Body of pancreas (tissue), 4 donors: Measurements from ENCODE around the gene SUSD5. TPM values are rescaled to one million over a fixed set of nuclear protein-coding genes. Genes with fewer than 3 reads are reported as not detected.
"Not testable (repeated sequence)": the region's sequence is repeated elsewhere in the genome, so short reads cannot be mapped to it uniquely, and the experiment has no call there.

Source experiments
- ATAC-seq: fragments of 150-250 bp; one replicate; pipeline ENCODE4 v1.9.1; 2016
- DNase-seq, 4 donors: peaks; one replicate each; pipeline ENCODE4 v3.0.0-alpha.2; 2019
- H3K27ac ChIP-seq, 4 donors: fragments of 200-600 bp; sonication (generic); 1 replicate in 3 of 4; 2 replicates in 1 of 4; pipeline versions ENCODE4 v1.5.1 to v1.6.1; 2016 to 2019; ENCODE audit warnings: mild to moderate bottlenecking in 1 of 4, mixed read lengths in 1 of 4, moderate library complexity in 1 of 4
- H3K27me3 ChIP-seq, 2 donors: fragments of 200-600 bp; sonication (generic); one replicate each; pipeline ENCODE4 v1.6.0; 2016; ENCODE audit warnings: mild to moderate bottlenecking in 1 of 2
- H3K36me3 ChIP-seq, 2 donors: fragments of 200-600 bp; sonication (generic); replicated peaks in 1 of 2; 2 replicates each; pipeline ENCODE4 v1.5.1; 2016; ENCODE audit warnings: low read depth in 2 of 2; ENCODE audit not compliant: insufficient read depth in 1 of 2
- H3K4me1 ChIP-seq: fragments of 200-600 bp; sonication (generic); one replicate; pipeline ENCODE4 v1.6.0; 2016
- H3K4me3 ChIP-seq, 2 donors: fragments of 200-600 bp; sonication (generic); 1 replicate in 1 of 2; 2 replicates in 1 of 2; pipeline ENCODE4 v1.5.1; 2016 to 2019
- H3K9me3 ChIP-seq, 3 donors: fragments of 200-600 bp; sonication (generic); 1 replicate in 2 of 3; 2 replicates in 1 of 3; pipeline ENCODE4 v1.5.1; 2016
- POLR2A ChIP-seq, 3 donors: fragments of 450-650 bp; IDR thresholded peaks; one replicate each; pipeline ENCODE4 v1.6.1; 2016; ENCODE audit warnings: antibody characterized with exemption in 3 of 3, mild to moderate bottlenecking in 2 of 3
- WGBS, 2 donors: methylation state at CpG; one replicate each; pipeline ENCODE4 v1.1.5; 2017; 5-methylcytosine and 5-hydroxymethylcytosine counted together
- intact Hi-C: fragments of 100-400 bp; cut with DNase I; formaldehyde crosslinking; loops from one replicate; pipeline ENCODE4 v1.15.1; 2023
- total RNA-seq, 2 donors: library from RNA; depleted of rRNA; stranded (reverse); fragments of >200 nt; gene quantifications; one replicate each; pipeline ENCODE4 v1.1.0, GENCODE V29; 2016
- TF ChIP-seq, protein P1 (sequence below), 7 experiments: fragments of 450-650 bp in 4 of 7; fragments of 200-600 bp in 3 of 7; sonication (generic) in 3 of 7; IDR thresholded peaks; one replicate each; pipeline ENCODE4 v1.5.1; 2016 to 2019; ENCODE audit warnings: antibody characterized with exemption in 7 of 7

SUSD5 gene
- total RNA-seq, 2 donors from 2014 or later: 1.8 TPM; not detected in 1

GRCh38 chr3:33186524-33187367 lies 31.9 kb downstream of the SUSD5 start:
- TF ChIP-seq POLR2A (IDR thresholded peaks at IDR 0.05): no peak
- TF ChIP-seq, protein P1, sequence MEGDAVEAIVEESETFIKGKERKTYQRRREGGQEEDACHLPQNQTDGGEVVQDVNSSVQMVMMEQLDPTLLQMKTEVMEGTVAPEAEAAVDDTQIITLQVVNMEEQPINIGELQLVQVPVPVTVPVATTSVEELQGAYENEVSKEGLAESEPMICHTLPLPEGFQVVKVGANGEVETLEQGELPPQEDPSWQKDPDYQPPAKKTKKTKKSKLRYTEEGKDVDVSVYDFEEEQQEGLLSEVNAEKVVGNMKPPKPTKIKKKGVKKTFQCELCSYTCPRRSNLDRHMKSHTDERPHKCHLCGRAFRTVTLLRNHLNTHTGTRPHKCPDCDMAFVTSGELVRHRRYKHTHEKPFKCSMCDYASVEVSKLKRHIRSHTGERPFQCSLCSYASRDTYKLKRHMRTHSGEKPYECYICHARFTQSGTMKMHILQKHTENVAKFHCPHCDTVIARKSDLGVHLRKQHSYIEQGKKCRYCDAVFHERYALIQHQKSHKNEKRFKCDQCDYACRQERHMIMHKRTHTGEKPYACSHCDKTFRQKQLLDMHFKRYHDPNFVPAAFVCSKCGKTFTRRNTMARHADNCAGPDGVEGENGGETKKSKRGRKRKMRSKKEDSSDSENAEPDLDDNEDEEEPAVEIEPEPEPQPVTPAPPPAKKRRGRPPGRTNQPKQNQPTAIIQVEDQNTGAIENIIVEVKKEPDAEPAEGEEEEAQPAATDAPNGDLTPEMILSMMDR (IDR thresholded peaks at IDR 0.05): no peak
- Histone ChIP-seq H3K36me3 (no peaks in the 10 kb centered on the region), H3K27ac (no peak overlapping the region), H3K27me3 (no peaks in the 10 kb centered on the region), H3K9me3 (no peaks in the 10 kb centered on the region), H3K4me1 (no peaks in the 10 kb centered on the region), H3K4me3 (no peak overlapping the region)
- WGBS, 2 donors: 91% methylated on average over 13 of the region's 13 CpGs
- intact Hi-C loops: no loop called here
- DNase-seq: no peak
- ATAC-seq: no peak

GRCh38 chr3:33184863-33185262 lies 33.7 kb downstream of the SUSD5 start:
- H3K36me3 ChIP-seq: no peaks in the 10 kb centered on the region
- intact Hi-C loops: no loop called here
- H3K27me3 ChIP-seq: no peaks in the 10 kb centered on the region
- no peak for DNase-seq
- WGBS, 2 donors: 64 to 82% methylated on average over 2 of the region's 2 CpGs
- TF ChIP-seq, protein P1 (IDR thresholded peaks at IDR 0.05): no peak
- no peak for TF ChIP-seq POLR2A (IDR thresholded peaks at IDR 0.05)
- H3K4me1 ChIP-seq: no peaks in the 10 kb centered on the region
- H3K9me3 ChIP-seq: no peaks in the 10 kb centered on the region
- H3K4me3 ChIP-seq: no peak overlapping the region
- ATAC-seq: no peak
- H3K27ac ChIP-seq: no peak overlapping the region

- H3K4me1 ChIP-seq, H3K27me3 ChIP-seq, DNase-seq, H3K9me3 ChIP-seq, H3K36me3 ChIP-seq, H3K4me3 ChIP-seq, H3K27ac ChIP-seq, ATAC-seq, intact Hi-C loops: not testable (repeated sequence)
- WGBS, 2 donors: 90 to 93% methylated on average over 1 of the region's 1 CpG
Observed at GRCh38 chr3:33181641-33182040, 37.0 kb downstream of the SUSD5 start.

GRCh38 chr3:33181229-33181628 lies 37.4 kb downstream of the SUSD5 start:
- WGBS, 2 donors: 74 to 78% methylated on average over 5 of the region's 5 CpGs
- no peaks in the 10 kb centered on the region for H3K4me1 ChIP-seq
- H3K9me3 ChIP-seq: no peaks in the 10 kb centered on the region
- H3K36me3 ChIP-seq: no peaks in the 10 kb centered on the region
- ATAC-seq (no peak), DNase-seq (no peak)
- H3K27ac ChIP-seq: no peak overlapping the region
- intact Hi-C loops: no loop called here
- H3K4me3 ChIP-seq: no peak overlapping the region
- no peaks in the 10 kb centered on the region for H3K27me3 ChIP-seq
- TF ChIP-seq, protein P1 (IDR thresholded peaks at IDR 0.05): no peak
- no peak for TF ChIP-seq POLR2A (IDR thresholded peaks at IDR 0.05)

GRCh38 chr3:33179132-33179531 lies 39.5 kb downstream of the SUSD5 start:
- no peak for ATAC-seq
- TF ChIP-seq, protein P1 (IDR thresholded peaks at IDR 0.05): no peak
- TF ChIP-seq POLR2A (IDR thresholded peaks at IDR 0.05): no peak
- H3K4me3 ChIP-seq: no peak overlapping the region
- no peak for DNase-seq
- no peaks in the 10 kb centered on the region for H3K9me3 ChIP-seq
- intact Hi-C loops: no loop called here
- no peaks in the 10 kb centered on the region for H3K36me3 ChIP-seq
- WGBS, 2 donors: 64 to 86% methylated on average over 1 of the region's 1 CpG
- no peaks in the 10 kb centered on the region for H3K27me3 ChIP-seq
- H3K27ac ChIP-seq: no peak overlapping the region
- no peaks in the 10 kb centered on the region for H3K4me1 ChIP-seq
